GM19324 (cell line): ENCODE measurements around the gene FOXO6.

Source experiments
- ATAC-seq: cut with Tn5 transposase; IDR thresholded peaks from one replicate; pipeline ENCODE4 v1.9.1; 2021; ENCODE audit warnings: mild to moderate bottlenecking, moderate library complexity; ENCODE audit not compliant: unreplicated experiment, low FRiP score

FOXO6 gene

DNA sequence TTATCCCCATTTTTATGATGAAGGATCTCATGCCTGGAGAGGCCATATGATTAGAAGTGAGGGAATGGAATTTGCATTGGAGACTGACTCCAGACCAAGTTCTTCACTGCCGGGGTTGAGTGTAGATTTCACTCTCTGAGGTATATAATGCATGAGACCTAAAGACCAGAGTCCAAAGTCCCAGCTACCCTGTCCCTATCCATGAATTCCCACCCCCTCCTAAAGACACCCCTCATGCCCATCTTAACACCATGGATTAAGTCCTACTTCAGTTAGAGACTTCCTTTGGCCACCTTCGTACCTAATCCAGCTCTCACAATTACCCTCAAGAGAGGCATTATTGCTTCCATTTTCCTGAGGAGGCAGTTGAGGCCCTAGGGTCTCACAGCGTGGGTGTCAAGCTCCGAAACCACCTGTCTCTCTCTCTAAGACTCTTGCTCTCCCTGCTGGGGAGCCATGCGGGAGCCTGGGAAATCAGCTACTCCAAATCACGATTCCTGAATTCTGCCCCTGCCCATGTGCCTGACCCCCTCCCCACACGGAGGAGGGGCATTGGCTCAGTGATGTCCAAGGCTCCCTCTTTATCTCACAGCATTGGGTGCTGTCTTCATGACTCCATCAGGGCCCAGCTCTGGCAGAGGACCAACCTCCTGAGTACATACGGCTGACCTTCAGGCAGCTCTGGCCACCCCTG is 11.7 kb upstream of the FOXO6 start:
- ATAC-seq: no peak

DNA sequence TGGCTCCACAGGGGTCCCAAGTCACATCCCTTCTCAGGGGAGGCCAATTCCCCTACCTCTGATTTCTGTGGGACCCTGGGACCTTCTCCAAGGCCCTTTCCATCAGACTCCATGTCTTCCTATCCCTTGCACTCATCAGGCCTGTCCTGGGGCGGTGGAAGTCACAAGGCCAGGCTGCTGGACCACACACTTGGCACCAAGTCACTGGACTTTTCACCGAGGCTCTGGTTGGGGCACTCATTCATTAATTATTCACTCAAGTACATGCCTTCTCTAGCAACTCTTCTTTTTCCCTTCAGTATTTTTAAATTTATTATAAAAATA is 11.2 kb upstream of the FOXO6 start:
- no peak for ATAC-seq

DNA sequence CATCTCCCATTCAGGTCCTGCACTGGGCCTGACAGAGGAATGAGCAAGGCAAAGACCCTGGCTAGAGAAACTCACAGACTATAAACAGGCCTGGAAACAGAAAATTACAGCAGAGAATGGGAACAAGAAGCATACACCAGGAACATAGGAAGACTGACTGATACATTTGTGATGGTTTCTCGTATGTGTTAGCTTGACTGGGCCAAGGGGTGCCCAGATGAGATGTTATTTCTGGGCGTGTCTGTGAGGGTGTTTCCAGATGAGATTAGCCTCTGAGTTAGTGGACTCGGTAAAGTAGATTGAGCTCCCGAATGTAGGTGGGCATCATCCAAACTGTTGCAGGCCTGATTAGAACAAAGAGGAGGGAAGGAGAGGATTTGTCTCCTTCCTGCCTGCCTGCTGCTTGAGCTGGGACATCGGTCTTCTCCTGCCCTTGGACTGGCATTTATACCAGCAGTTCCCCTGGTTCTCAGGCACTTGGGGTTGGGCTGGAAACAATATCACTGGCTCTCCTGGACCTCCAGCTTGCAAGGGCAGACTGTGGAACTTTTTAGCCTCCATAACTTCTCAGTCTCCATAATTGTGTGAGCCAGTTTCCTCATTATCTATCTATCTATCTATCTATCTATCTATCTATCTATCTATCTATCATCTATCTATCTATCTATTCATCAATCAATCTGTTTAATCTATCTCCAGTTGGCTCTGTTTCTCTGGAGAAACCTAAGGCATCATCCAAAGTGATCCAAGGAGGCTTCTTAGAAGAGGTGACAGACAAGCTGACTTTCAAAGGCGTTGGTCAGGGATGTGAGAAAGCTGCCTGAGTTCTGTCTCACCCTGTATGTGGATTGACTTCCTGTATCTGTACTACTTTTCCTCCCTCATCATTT is 9.7 kb upstream of the FOXO6 start:
- no peak for ATAC-seq

DNA sequence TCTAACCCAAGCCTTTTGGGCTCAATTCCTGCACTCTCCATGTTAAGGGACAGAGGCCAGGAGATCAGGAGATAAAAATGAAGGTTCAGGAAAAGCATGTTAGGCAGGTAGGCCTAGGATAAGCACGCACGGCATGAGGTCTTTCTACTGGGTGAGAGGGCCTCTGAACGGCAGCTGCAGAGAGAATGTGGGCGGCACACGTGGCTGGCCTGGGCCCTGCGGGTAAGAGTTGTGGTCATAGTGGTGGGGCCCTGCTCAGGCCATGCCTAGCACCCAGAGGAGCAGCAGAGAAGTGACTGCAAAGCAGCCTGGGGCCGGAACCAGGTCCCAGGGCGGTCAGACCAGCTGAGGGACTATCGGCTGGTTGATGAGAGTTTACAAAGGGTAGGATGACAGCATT is 7.5 kb upstream of the FOXO6 start:
- ATAC-seq: no peak

DNA sequence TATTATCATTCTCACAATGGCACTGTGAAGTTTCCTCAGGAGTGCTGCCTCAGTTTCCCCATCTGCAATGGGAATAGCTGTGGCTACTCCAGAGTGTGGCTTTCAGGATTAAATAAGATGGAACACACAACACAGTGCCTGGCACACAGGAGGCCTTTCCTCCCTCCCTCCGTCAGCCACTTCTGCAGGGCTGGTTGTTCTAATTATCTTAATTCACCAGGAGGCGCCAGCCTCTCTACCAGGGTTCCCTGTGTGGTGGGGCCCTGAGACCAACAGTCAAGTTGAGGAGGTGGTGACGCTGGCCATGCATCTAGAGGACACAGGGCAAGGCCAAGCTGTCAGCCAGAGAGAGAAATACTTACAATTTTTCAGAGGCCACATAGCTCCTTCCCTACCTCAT is 6.3 kb upstream of the FOXO6 start:
- no peak for ATAC-seq

DNA sequence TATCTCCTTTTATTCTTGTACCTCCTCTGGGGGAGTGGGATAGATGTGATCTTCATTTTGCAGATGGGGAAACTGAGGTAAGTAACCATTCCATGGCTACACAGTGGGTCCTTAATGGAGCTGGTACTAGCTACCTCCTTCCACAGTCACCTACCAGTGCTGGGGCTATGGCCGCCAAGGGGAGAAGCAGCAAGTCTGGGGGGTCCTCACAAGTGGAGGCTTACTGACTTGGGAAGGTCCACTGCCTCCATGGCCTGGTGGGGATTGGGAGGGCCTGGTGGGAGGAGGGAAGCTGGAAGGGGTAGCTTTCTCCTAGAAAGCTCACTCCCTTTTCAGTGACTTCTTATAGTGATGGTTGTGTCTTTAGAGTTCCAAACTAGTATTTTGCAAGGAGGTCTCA is 5.9 kb upstream of the FOXO6 start:
- no peak for ATAC-seq

DNA sequence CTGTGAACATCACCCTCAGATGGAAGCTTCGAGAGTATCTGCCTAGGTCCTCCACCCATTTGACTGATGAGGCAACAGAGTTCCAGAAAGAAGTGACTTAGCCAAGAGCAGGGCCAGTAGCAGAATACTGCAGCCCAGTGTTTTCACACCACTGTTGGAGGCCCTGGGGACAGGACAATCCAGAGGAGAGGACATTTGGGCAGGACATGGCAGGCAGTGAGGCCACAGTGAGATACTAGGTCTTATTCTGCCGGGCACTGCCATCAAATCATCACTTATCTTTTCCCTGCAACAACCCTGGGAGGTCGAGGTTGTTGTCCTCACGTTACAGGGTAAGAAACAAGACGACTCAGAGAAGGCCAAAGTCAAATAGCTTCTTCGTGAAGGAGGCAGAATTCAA is 5.5 kb upstream of the FOXO6 start:
- ATAC-seq: no peak

DNA sequence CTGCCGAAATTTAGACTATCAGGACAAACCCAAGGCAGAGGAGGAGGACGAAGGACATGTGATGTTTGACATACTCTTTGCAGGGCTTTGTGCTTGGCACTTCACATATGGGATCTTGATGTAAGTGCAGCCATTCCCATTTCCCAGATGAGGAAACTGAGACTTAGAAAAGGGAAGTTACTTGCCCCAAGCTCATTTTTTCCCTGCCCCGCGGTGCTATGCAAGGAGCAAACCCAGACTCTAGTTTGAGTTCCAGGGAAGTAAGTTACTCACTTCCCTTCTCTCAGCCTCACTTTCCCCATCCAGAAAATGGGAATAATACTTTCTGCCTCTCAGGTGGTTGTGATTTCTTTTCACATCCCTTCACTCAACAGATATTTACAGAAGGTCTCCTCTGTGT is 4.5 kb upstream of the FOXO6 start:
- no peak for ATAC-seq

DNA sequence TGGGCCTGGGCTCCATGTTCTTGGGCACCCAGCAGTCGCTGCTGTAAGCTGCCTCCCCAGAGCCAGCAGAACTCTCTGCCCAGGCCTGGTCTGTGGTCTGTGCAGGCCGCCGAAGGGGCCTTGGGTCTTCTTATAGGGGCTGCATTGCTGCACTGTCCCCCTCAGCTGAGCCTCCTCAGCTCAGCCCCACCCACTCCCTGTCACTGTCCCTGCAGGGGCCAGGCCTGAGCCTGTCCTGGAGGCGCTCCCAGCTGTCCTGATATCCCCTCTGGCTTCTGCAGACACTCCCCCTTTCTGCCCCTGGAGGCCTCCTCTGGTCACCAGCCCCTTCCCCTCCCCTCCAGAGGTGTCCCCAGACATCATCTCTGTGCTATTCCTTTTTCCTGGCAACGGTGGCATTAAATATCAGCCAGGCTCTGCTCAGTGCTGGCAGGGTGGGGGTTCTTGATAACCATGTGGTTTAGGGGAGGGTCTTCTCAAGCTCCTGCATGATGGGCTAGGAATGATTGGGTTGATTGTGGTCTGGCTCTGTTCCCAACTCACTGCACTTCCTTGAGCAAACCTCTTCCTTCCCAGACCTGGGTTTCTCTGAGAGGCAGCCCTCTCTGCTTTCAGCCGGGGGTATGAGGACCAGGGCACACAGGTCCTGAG is 3.7 kb upstream of the FOXO6 start:
- ATAC-seq: no peak

DNA sequence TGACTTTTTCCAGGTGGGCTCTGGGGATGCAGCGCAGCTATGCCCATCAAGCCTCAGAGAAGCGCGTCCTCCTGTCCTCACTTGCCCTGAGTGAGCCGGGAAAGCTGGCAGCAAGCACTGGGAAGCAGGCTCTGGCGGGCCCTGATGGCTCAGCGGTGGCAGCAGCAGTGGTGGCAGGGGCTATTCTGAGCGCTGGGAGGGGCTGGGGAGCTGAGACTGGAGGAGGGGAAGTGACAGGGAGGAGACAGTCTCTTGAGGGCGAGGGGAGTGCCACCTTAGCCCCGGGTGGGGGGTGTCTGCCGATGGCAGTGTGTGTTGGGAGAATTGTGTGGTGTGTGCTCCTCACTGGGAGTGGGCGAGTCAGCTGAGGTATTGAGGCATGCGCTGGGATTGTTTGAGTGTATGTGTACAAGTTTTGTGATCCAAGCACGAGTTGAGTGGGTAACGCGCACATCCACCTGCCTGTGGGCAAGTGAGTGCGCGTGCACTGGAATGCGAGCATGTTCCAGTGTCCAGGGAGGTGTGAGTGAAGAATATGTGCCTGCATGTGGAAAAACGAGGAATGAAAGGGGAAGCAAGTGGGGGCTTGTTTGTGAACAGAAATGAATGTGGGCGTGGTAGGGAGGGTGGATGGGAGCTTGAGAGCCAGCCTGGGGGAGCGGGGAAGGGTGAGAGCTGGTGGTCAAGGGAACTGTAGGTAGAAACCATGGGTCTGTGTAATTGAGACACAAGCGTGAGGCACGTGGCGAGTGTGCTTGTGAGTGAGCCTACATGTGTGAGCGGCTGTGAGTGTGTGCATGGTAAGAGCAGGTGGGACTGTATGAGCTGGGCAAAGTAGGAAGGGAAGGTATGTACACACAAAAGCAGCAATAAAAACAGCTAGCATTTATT is 2.9 kb upstream of the FOXO6 start:
- no peak for ATAC-seq

DNA sequence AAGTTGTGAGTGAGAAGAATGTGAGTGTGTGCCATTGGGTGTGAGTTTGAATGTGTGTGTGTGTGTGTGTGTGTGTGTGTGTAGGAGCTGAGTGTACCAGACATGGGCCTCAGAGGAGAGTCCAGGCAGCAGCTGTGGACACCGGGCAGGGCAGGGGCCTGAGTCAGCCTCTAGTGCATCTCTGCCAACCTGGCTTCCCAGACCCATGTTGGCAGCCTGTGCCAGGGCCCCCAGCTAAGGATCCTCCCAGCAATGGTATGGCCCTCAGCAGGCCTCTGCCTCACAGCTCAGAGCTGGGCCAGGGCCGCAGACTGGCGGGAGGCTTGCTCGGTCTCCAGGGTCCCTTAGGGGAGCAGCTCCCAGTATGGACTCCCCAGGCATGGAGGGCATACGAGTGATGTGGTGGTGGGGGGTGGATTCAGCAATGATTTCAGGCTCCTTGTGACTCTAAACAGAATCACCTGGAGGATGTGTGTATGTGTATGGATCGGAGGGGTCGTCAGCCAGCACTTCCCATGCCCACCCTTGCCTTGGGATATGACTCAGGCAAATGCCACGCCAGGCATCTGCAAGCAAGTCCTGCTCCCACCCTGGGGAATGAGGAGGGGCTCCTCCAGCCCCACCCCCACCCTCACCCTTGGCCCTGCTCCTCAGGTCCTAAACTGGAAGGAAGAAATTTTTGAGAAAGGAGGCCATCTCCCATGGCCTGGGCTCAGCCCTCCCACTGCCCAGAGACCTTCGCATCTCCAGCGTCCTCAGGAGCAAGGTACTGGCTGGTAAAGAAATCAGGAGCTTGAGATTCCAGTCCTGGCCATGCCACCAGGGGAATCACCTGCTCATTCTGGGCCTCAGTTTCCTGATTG is 1.8 kb upstream of the FOXO6 start:
- ATAC-seq: no peak

DNA sequence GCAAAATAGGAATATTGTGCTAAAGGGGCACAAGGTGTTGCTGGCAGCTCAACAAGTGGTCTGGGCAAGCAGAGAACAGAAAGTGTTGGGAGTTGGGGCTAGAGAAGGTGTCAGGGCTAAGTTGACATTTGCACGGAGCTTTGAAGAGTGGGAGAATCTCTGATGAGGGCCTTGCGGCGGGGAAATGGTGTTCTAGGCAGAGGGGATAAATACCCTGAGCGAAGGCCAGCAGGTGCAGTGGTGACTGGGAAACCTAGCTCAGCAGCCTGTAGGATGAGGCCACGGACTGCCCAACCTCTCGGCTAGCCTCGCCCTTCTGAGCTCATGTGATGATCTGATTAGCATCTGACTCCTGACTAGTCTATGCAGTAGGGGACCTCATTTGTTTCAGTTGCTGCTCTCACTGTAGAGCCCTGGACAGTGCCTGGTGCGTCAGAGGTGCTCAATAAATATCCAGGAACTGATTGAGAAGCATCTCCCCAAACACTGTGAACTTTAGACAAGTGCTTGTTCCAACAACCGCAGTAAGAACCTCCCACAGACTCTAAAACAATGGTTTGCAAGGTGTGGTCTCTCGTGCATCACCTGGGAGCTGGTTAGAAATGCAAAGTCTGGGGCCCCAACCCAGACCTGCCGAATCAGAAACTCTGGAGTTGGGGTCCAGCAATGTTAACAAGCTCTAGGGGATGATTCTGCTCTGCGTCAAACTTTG is 1.0 kb upstream of the FOXO6 start:
- no peak for ATAC-seq

DNA sequence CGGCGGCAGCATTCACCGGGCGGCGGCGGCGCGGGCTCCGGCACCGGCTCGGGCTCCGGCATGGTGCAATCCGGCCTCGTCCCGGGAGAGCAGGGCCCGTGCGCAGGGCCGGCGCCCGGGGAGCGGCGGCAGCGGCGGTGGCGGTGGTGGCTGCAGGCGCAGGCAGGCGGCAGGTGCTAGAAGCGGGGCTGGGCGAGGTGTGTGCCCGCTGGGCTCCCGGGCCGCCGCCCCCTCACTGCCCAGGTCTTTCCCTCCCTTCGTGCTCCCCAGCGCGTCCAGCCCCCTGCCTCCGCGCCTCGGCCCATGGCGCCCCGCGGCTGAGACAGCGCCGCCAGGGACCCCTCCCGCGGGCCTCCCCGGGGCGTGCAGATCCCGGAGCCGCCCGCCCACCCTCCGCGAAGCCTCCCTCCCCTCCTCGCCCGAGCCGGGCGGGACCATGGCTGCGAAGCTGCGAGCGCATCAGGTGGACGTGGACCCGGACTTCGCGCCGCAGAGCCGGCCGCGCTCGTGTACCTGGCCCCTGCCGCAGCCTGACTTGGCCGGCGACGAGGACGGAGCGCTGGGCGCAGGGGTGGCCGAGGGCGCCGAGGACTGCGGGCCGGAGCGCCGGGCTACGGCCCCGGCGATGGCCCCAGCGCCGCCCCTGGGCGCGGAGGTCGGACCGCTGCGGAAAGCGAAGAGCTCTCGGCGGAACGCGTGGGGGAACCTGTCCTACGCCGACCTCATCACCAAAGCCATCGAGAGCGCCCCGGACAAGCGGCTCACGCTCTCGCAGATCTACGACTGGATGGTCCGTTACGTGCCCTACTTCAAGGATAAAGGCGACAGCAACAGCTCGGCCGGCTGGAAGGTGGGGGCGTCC is 492 bp downstream of the FOXO6 start:
- ATAC-seq: peak; percentile 24

DNA sequence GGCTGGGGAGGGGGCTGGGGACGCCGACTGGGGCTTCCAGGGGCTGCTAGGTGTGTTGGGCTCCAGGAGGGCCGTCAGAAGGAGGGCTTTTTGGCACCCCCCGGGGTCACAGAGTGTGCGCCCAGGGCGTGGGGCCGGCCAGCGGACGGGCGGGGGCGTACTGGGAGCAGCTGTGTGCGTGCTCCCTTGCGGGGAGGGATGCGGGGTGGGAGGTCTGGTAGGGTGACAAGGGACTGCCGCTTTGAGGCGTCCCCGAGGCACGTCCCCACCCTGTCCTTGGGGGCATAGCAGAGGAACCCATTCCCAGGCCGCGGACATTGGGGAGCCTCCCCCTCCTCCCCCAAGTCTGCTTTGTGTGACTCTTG is 1.1 kb downstream of the FOXO6 start:
- ATAC-seq: no peak

DNA sequence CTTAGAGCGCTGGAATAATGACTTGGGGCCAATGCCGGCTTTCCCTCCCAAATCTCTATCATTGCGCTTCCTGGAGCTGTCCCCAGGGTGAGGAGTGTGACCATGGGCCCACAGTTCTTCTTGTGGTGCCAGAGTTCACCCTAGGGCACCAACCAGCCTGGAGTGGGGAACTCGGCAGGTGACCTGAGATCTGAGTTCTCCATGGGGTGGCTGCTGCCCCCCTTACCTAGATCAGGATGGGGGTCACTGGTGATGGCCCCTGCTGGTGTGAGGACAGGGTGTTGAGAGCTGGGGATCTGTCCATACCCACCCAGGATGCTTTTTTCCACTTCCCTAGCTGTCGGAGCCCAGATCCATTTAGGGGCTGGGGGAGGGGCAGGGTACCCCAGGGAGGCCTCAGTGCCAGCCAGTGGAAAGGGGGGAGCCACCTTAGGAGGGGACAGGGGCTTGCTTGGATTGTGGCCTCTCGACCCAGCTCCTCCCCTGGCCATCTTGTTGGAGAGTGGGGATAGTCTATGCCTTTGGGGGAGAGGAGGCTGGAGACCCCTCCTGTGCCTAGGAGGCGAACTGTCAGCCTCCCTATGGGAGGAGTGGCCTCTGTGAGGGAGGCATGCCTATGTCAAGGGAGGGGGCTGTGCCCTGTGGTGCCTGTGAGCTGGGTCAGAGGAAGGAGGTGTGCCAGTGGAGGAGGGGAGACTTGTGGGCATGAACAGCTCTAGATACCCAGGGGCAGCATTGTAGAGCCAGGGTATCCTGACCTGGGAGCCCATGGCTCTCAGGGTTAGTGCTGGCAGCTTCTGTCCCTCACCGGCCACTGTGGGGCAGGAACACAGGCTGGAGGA is 1.7 kb downstream of the FOXO6 start:
- ATAC-seq: no peak

DNA sequence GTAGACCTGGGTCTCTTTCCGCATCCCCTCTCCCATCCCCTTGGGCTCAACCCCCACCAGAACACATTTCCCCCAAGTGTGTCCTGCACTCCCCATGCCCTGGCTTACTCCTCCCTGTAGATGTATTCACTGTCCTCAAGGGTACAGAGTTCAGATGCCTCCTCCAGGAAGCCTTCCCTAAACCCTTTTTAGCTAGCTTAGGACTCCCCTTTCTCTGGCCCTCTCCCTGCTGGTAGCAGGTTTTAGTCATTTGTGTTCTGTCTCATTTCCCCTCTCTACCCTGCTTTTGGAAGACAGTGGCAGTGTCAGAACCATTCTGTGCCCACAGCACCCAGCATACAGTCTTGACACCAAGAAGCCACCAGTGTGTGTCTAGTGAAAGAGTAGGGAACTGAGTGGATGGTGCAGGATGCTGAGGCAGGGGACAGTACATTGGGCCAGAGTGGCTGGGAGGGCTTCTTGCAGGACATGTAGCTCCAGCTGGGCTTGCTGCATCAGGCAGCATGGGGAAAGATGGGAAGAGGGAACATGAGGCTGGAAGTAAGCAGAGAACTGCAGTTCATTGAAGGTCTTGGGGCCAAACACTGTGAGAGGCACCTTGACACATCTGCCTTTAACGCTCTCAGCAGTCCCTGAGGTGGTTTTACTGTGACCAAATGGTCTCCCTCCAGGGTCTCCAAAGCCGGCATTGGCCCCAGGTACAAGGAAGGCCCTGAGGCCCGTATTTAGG is 2.5 kb downstream of the FOXO6 start:
- ATAC-seq: no peak
